Glomerular visceral epithelial cell (primary cell): ENCODE results near the gene ATP6V1E1.
"Not testable (repeated sequence)": the region's sequence is repeated elsewhere in the genome, so short reads cannot be mapped to it uniquely, and the experiment has no call there.

Experiments
- DNase-seq: peaks from one replicate; pipeline ENCODE4 v3.0.0-alpha.2; 2016; ENCODE audit errors: extremely low spot score

ATP6V1E1 gene

GRCh38 chr22:17581056-17581455 lies 47.5 kb downstream of the ATP6V1E1 start:
- DNase-seq: no peak

DNA sequence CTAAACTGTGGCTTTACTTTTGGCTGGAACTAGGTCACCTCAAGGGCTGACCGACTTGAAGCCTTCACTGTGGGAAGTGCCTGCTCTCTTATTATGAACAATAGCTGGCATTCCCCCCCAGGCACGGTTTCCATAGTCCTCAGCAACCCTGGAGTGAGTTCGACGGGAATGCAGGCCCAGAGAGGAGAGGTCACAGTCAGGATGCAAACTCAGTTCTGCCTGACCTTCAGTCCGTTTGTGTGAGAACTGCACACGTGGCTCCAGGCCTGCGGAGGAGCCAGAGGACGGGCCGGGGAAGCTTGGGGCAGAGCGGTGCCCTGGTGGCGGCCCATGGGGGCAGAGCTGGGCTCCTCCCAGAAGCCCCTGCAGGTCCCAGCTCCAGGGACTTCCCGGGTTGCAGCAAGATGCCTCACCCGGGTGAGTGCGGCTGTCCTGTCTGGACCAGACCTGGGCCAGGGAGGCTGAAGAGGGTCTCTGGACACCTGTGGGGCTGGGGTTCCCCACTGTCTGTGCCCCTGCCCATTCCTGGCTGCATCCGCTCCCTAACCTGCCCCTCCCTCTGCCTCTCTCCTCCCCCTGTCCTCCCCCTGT lies 48.0 kb downstream of the ATP6V1E1 start:
- DNase-seq: no peak

GRCh38 chr22:17579535-17579981 lies 49.0 kb downstream of the ATP6V1E1 start:
- DNase-seq: no peak

- DNase-seq: no peak
Observed at GRCh38 chr22:17578136-17578754, 50.3 kb downstream of the ATP6V1E1 start.

GRCh38 chr22:17576470-17576869 lies 52.1 kb downstream of the ATP6V1E1 start:
- peak; percentile 94 for DNase-seq

- DNase-seq: no peak
Observed at GRCh38 chr22:17575681-17576080, 52.9 kb downstream of the ATP6V1E1 start.

- peak; percentile 22 for DNase-seq
Observed at GRCh38 chr22:17575151-17575550, 53.4 kb downstream of the ATP6V1E1 start.

- no peak for DNase-seq
Observed at GRCh38 chr22:17570851-17571631, 57.5 kb downstream of the ATP6V1E1 start.

DNA sequence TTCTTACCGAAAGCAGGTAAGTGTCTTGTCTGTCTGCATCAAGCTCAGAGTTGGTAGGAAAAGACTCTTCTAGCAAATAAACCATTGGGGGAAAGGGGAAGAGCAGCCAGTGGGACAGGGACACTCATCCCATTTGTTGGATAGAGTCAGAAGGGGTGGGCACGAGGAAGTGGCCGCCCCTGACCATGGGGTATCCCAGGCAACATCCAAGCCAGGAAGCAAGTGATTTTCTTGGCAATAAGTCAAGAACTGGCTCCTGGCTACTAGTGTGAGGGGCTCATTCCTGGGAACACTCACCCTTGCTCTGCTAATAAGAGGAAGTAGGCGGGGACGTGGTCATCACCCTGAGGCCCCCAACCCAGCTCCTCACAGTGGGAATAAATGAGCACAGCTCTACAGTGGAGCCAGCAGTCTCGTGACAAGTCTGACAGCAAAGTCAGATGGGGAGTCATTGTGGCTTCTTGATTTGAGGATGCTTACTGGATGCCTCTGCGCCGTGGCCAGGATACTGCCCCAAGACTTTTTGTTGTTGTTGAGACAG lies 58.5 kb downstream of the ATP6V1E1 start:
- peak; percentile 26 for DNase-seq

- DNase-seq: no peak
Observed at GRCh38 chr22:17566776-17567175, 61.8 kb downstream of the ATP6V1E1 start.

GRCh38 chr22:17566016-17566687 lies 62.4 kb downstream of the ATP6V1E1 start:
- not testable (repeated sequence) for DNase-seq

DNA sequence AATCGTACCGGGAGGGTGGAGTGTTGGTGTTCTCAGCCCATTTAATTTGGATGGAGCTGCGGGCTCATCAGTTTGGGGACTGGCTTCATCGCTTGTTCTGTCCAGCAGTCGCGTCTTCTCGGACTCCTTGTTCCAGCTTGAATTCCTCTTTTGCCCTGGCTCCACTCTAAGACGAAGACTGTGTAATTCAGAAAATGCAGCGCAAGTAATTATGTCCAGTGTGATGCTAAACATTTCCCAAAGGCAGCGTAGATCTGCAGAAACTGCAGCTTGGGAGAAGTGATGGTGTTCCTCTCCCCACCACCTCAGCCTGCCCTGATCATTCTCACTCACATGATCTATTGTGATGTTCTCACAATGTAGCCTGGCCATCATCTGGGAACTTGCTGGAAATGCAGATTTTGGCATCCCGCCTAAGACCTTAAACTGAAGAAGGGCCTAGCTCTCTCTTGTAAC lies 64.6 kb downstream of the ATP6V1E1 start:
- DNase-seq: no peak

GRCh38 chr22:17562906-17563870 lies 65.4 kb downstream of the ATP6V1E1 start, which contains the start of gene SLC25A18:
Gene SLC25A18, plus strand, starts transcription at chr22:17563498. Its CDS starts 16,447 bp downstream, at chr22:17579945.
- peak; percentile 26 for DNase-seq

DNA sequence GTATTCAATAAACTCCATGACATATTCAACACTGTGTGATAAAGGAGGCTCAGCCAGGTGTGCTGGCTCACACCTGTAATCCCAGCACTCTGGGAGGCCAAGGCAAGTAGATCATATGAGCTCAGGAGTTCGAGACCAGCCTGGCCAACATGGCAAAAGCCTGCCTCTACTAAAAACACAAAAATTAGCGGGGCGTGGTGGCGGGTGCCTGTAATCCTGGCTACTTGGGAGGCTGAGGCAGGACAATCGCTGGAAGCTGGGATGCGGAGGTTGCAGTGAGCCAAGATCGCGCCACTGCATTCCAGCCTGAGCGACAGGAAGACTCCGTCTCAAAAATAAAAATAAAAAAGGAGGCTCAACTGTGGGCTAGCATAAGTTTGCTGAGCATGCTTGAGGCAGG lies 69.4 kb downstream of the ATP6V1E1 start:
- DNase-seq: no peak

DNA sequence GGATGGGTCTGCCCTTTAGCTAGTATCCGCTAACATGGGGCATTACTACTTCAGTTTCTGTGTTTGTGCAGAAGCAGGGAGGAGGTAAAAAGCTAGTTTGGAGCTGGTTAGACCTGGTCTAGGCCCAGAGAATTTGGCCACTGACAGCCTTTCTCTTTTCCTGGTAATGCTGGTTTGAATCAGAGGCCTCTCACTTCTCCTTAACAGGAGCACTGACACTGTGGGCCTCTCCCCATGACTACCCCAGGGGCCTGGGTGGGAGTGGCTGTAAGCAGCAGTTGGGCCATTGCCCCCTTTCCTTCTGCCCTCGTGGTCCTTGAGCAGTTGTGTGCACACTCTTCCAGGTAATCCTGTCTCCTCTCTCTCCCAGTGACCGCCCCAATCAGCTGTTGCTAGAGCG lies 73.7 kb downstream of the ATP6V1E1 start:
- DNase-seq: no peak

GRCh38 chr22:17552737-17553136 lies 75.8 kb downstream of the ATP6V1E1 start:
- no peak for DNase-seq

DNA sequence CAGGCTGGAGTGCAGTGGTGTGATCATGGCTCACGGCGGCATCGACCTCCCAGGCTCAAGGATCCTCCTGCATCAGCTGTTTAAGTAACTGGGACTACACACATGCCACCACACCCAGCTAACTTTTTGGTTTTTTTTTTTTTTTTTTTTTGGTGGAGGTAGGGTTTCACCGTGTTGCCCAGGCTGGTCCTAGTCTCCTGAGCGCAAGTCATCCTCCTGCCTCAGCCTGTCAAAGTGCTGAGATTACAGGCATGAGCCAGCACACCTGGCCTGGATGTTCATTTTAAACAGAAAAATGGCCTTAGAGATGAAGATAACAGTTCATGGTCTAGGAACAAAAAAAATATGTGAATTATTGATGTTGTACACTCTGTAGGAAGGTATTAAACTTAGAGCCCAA lies 78.9 kb downstream of the ATP6V1E1 start:
- no peak for DNase-seq

GRCh38 chr22:17549183-17549582 lies 79.4 kb downstream of the ATP6V1E1 start:
- no peak for DNase-seq

- no peak for DNase-seq
Observed at GRCh38 chr22:17548756-17549035, 79.9 kb downstream of the ATP6V1E1 start.

GRCh38 chr22:17548010-17548755 lies 80.4 kb downstream of the ATP6V1E1 start:
- no peak for DNase-seq
